Ishikawa (cell line): ENCODE results near the gene NPR2.

ENCODE experiments used
- EP300 ChIP-seq: IDR thresholded peaks from 2 replicates; pipeline ENCODE4 v1.6.1; 2012; ENCODE audit warnings: borderline replicate concordance
- TAF1 ChIP-seq: IDR thresholded peaks from 2 replicates; pipeline ENCODE4 v1.6.1; 2012; ENCODE audit warnings: low read depth, mild to moderate bottlenecking

DNA sequence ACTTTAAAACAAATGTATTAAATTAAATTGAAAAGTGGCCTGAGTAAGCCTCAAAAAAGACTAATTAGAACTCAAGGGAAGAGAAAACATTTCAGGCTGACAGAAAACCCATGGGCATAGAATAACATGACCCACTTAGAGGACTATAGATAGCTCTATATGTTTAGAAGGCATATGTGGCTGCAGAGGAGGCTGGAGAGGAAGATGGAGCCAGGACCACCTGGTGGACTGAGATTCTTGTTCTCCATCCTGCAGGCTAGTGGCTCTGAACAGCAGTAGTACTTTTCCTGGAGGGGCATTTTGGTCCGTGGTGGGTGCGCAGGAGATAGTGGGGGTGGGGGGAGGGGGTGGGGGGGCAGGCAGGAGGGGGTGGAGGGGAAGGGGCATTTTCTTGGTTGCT lies 10.3 kb upstream of the NPR2 start:
- TF ChIP-seq EP300: no peak
- no peak for TF ChIP-seq TAF1
